GM21360 (cell line): Measurements from ENCODE around the gene TXNDC15.
"Not testable (repeated sequence)": the region's sequence is repeated elsewhere in the genome, so short reads cannot be mapped to it uniquely, and the experiment has no call there.

Source experiments
- ATAC-seq: cut with Tn5 transposase; IDR thresholded peaks from one replicate; pipeline ENCODE4 v1.9.1; 2021; ENCODE audit warnings: mild to moderate bottlenecking, moderate library complexity; ENCODE audit not compliant: unreplicated experiment

Gene TXNDC15

DNA sequence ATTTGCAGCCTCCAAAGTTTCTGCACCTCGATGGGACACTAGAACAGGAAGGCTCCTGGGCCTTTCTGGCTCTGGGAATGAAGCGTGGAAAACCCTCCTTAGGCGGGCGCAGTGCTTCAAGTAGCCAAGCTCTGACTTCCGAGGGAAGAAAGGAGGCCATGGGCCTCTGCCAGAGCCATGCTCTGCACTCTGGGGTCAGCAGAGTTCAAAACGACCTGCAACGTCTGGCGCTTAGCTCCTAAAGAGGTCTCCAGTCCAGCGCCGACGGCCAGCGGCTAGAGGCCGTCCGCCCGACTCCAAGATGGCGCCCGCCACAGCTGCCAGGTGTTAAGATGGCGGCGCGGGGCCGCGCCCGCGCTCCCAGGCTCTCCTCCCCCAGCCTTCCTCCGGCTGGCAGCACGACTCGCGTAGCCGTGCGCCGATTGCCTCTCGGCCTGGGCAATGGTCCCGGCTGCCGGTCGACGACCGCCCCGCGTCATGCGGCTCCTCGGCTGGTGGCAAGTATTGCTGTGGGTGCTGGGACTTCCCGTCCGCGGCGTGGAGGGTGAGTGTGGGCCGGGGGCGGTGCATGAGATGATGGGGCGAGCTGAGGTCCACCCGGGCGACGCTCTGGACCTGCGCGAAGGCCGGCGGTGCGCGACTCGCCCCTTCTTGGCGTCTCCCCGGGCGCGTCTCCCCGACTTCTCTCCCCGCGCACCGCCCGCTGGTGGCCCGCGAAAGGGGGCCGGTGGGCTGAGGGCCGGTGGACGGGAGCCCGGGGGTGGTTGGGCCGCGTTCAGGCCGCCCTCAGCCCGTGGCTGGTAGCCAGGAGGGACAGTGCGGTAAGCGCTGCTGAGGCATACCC is at the start of gene TXNDC15:
TXNDC15 (plus strand) TSS at position 385 of the 844 bp plus-strand sequence; CDS start at position 442, 57 bp downstream.
- peak; percentile 64 for ATAC-seq

- no peak for ATAC-seq
Observed at GRCh38 chr5:134824681-134825080, 49.5 kb upstream of the TXNDC15 start.

DNA sequence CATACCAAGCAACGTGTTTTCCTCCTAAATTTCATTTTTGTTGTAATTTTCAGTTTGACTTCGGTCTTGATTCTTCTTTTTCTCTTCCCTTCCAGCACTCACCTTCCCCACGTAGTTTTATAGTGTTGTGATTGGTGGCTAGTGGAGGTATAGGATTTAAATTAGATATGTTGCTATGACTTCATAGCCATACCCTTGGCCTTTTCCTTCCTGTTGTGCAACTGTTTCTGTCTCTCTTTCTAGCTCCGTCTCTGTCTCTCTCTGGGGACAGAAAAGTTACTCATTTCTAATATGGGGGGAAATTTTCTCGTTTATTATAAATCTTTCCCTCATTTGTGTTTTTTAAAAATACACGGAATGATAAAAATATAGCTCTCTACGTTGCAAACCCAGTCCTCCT is 49.0 kb upstream of the TXNDC15 start:
- ATAC-seq, result no peak

DNA sequence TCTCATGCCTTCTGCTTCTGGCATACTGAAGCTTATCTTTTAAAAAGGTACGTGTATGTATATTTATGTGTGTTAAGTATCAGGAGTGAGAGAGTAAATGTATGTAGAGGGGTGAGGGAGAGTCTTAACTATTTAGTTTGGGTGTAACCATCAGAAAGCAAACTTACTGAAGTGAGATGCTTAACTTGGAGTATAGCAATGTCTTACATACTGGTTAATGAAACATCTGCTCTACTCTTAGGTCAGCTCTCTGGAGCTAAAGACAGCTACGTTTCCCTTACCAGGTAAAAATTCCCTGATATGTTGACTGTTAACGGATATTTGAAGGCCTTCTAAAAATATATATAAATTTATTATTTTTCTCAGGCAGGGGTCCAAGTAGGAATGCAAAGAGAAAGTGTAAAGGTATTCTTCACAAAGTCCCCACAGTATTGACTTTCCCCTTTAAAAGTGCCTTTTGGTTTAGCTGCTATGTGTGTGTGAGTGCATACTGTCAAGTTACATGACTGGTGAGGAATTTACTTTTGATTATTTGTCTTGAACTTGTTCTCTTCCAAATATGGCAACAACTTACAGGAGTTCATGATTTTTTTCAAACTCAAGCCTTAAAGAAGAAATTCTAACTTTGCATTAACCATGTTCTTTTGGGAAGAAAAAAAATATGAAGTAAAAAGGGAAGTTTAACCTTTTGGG is 40.7 kb upstream of the TXNDC15 start:
- no peak for ATAC-seq

DNA sequence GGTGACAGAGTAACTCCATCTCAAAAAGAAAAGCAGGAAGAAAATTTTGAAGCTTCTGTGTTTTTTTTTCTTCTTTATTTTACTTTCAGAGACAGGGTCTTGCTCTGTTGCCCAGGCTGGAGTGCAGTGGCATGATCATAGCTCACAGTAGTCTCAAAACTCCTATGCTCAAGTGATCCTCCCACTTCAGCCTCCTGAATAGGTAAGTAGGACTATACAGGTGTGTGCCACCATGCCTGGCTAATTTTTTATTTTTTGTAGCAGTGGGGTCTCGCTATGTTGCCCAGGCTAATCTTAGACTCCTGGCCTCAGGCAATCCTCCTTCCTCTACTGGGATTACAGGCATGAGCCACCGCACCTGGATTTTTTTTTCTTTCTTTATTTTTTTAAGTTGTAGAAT is 38.5 kb upstream of the TXNDC15 start:
- ATAC-seq, result no peak

- no peak for ATAC-seq
Observed at GRCh38 chr5:134837530-134838181, 36.5 kb upstream of the TXNDC15 start.

GRCh38 chr5:134838361-134838760 is 35.8 kb upstream of the TXNDC15 start:
- not testable (repeated sequence) for ATAC-seq

- ATAC-seq, result no peak
Observed at GRCh38 chr5:134840811-134841210, 33.4 kb upstream of the TXNDC15 start.

DNA sequence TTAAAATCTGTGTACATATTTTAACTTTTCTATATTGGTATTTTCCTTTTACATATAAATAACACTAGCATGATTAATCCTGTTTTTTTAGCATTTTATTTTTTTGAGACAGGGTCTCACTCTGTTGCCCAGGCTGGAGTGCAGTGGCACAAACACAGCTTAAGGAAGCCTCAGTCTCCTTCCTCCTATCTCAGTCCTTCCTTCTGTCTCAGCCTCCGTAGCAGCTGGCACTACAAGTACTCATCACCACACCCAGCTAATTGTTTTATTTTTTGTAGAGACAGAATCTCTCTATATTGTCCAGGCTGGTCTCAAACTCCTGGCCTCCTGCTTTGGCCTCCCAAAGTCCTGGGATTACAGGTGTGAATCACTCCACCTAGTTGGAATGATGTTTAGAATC is 29.9 kb upstream of the TXNDC15 start:
- ATAC-seq, result no peak

DNA sequence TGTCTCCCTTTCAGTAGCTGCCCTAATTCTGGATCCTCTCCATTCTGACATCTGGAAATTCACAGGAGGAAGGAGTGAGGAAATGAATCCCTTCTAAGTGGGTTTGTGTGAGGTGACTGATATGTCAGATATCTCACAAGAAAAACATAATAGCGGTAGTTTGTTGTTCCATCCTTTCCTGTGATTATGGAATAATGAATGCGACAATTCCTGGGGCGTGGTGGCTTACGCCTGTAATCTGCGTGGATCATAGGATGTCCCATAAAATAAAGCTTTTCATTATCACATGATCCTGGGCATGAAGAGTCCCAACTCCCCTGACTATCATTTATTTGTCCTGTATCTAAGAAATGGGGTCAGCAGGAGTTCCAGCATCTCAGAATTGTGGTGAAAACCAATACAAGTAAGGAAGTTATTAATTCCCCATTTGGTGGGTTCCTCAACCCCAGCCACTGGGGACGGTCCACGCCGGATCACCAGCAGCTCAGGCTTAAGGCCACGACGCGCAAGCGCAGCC is 28.8 kb upstream of the TXNDC15 start:
- no peak for ATAC-seq

GRCh38 chr5:134845852-134846640 is 28.1 kb upstream of the TXNDC15 start, which contains the start of gene C5orf24:
Gene C5orf24 (plus strand): TSS chr5:134845968. CDS start chr5:134854901, 8,933 bp downstream.
- ATAC-seq, result peak; percentile 93

DNA sequence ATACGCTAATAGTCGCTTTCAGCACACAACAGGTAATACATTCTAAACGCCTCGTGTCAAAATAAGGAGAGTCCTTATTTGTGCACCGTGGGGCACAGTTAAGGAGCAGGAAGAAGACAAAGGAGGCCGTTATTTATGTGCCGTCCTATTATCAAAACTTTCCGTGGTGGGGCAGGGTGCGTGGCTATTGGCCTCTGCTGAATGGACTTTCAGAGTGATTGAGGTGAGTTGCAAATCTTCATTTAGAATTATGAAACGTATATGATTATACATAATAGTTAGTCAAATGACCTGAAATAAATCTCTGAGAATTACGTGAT is 27.6 kb upstream of the TXNDC15 start:
- no peak for ATAC-seq

GRCh38 chr5:134849434-134849933 is 24.7 kb upstream of the TXNDC15 start:
- ATAC-seq, result not testable (repeated sequence)

DNA sequence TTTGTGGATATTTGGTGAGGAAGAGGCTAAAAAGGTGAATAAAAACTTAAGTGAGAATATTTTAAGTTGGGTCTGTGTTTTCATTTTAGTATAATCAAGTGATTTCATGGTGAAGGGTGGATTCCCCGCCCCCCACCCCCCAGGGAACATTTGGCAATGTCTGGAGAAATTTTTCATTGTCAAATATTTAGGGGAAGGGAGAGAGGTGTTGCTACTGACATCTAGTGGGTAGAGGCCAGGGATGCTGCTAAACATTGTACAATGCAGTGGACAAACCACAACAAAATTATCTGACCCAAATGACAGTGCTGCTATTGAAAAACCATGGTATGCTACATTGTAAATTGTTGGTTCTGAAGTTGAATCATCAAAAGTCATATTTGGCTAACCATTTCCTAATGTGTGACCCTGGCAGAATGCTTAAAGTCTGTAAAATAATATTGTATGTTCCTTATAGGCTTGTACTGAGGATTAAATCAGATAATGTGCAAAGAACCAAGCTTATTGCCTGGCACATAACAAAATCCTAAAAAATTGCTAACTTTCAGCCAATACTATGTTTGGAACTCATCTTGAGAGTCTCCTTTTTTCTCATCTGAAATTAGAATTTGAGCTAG is 22.8 kb upstream of the TXNDC15 start:
- no peak for ATAC-seq

GRCh38 chr5:134856465-134856864 is 17.7 kb upstream of the TXNDC15 start:
- ATAC-seq, result not testable (repeated sequence)

GRCh38 chr5:134857401-134857800 is 16.8 kb upstream of the TXNDC15 start:
- ATAC-seq, result no peak

GRCh38 chr5:134864707-134865106 is 9.5 kb upstream of the TXNDC15 start:
- no peak for ATAC-seq

GRCh38 chr5:134873494-134873893 is 677 bp upstream of the TXNDC15 start:
- ATAC-seq, result no peak

DNA sequence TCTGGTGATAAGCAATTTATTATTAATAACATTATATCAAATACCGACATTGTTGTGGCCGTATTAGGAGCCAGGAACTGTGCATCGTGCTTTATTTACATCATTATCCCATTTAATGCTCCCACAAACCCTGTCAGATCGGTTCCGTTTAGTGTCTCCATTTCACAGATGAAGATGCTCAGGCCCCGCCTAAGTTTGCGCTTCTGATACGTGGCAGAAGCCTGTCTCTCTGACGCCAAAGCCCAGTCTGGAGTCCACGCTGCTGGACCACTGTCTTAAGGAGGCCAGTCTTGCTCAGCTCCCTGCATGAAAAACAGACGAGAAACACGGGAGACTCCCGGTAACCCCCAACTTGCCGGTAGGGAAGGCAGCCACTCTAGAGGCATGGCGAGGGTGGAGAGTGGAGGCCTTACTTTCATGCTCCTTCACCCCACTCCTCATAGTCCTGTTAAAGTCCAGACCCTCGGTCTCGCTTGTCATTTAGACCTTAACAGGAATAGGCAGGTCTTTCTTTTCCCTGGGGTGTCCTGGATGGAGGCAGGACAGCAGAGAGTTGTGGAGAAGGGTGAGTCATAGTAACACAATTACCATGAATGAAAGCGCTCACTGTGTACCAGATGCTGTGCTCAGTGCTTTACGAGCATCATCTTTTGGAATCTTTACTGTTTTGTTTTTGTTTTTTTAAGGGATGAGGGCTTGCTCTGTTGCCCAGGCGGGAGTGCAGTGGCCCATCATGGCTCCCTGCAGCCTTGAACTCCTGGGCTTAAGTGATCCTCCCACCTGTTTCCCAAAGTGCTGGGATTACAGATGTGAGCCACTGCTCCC is 872 bp downstream of the TXNDC15 start:
- no peak for ATAC-seq
